DOHH2 (cell line): ENCODE results near the gene LRP1-AS.

Source experiments
- H3F3A ChIP-seq: fragments of 200-600 bp; sonication (generic), shearing (Covaris generic); 2 replicates; pipeline ENCODE4 v1.6.0; 2016; ENCODE audit warnings: antibody characterized with exemption, mild to moderate bottlenecking; ENCODE audit not compliant: control insufficient read depth, insufficient read depth
- H3K27ac ChIP-seq: fragments of 200-600 bp; sonication (generic); 2 replicates; pipeline ENCODE4 v1.5.1; 2014; ENCODE audit warnings: low read depth, mild to moderate bottlenecking, low read length, moderate library complexity
- H3K27me3 ChIP-seq: fragments of 200-600 bp; sonication (generic); 2 replicates; pipeline ENCODE4 v1.6.1; 2014; ENCODE audit warnings: mild to moderate bottlenecking, low read length, mixed read lengths; ENCODE audit not compliant: control insufficient read depth
- H3K36me3 ChIP-seq: fragments of 200-600 bp; sonication (generic); 2 replicates; pipeline ENCODE4 v1.6.1; 2014; ENCODE audit warnings: mild to moderate bottlenecking, low read length, moderate library complexity, mixed read lengths; ENCODE audit not compliant: control insufficient read depth
- H3K4me1 ChIP-seq: fragments of 200-600 bp; sonication (generic); 2 replicates; pipeline ENCODE4 v1.6.1; 2014; ENCODE audit warnings: mild to moderate bottlenecking, low read length, mixed read lengths; ENCODE audit not compliant: control insufficient read depth
- H3K4me2 ChIP-seq: fragments of 200-600 bp; sonication (generic); 2 replicates; pipeline ENCODE4 v1.6.0; 2014; ENCODE audit warnings: mild to moderate bottlenecking, low read length, moderate library complexity
- H3K4me3 ChIP-seq: fragments of 200-600 bp; sonication (generic); 2 replicates; pipeline ENCODE4 v1.5.1; 2014; ENCODE audit warnings: mild to moderate bottlenecking, low read length, mixed read lengths
- H3K79me2 ChIP-seq: fragments of 200-600 bp; sonication (generic); 2 replicates; pipeline ENCODE4 v1.6.1; 2014; ENCODE audit warnings: mild to moderate bottlenecking, low read length, mixed read lengths; ENCODE audit not compliant: control insufficient read depth
- H3K9me2 ChIP-seq: fragments of 200-600 bp; sonication (generic); replicated peaks from 2 replicates; pipeline ENCODE4 v1.6.1; 2014; ENCODE audit warnings: mild to moderate bottlenecking, low read length, mixed read lengths; ENCODE audit not compliant: control insufficient read depth
- H3K9me3 ChIP-seq: fragments of 200-600 bp; sonication (generic); 2 replicates; pipeline ENCODE4 v1.6.1; 2014; ENCODE audit warnings: antibody characterized with exemption, low read length, mixed read lengths; ENCODE audit not compliant: control insufficient read depth, insufficient read depth
- H4K20me1 ChIP-seq: fragments of 200-600 bp; sonication (generic); 2 replicates; pipeline ENCODE4 v1.6.0; 2014; ENCODE audit warnings: low read depth, mild to moderate bottlenecking, antibody characterized with exemption, low read length, moderate library complexity; ENCODE audit not compliant: control insufficient read depth, insufficient read depth
- CTCF ChIP-seq: fragments of 200-600 bp; sonication (generic); IDR thresholded peaks from one replicate; pipeline ENCODE4 v1.5.1; 2014; ENCODE audit warnings: antibody characterized with exemption, mild to moderate bottlenecking, low read depth, low read length; ENCODE audit not compliant: poor library complexity, severe bottlenecking
- EZH2phosphoT487 ChIP-seq: fragments of 200-600 bp; sonication (generic); IDR thresholded peaks from 2 replicates; pipeline ENCODE4 v1.6.1; 2017; ENCODE audit warnings: borderline replicate concordance, mild to moderate bottlenecking, antibody characterized with exemption, low read length, moderate library complexity, mixed read lengths

Gene LRP1-AS

GRCh38 chr12:57159311-57159710, 11.9 kb upstream of the LRP1-AS start:
- Histone ChIP-seq H3K79me2 (no peaks in the 10 kb centered on the region), H3K9me3 (no peaks in the 10 kb centered on the region), H3K4me3 (no peak overlapping the region), H3K27ac (no peak overlapping the region), H3K36me3 (no peaks in the 10 kb centered on the region), H3K4me2 (no peak overlapping the region), H3K27me3 (no peaks in the 10 kb centered on the region), H4K20me1 (no peaks in the 10 kb centered on the region), H3K9me2 (no peaks in the 10 kb centered on the region), H3F3A (no peaks in the 10 kb centered on the region), H3K4me1 (peaks cover 16% of the 10 kb centered on the region)
- TF ChIP-seq CTCF (no peak), EZH2phosphoT487 (no peak)

DNA sequence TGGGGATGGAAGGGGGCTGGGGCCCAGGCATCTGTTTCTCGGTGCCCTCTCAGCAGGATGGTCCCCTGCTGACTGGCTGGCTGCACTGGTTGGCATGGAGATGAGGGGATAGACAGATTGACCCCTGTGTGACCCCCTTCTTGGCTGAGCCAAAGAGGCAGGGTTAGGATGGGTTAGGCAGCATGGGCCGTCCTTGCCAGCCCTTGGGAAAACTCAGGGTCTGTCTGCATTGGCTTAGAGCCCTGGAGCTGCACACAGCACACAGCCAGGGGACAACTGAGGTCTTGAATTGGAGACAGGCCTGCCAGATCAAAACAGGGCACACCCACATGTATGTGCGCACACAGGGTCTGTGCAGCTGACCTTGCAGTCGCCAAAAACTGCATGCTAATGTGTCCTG, 11.2 kb upstream of the LRP1-AS start:
- Histone ChIP-seq H3K36me3 (no peaks in the 10 kb centered on the region), H3K79me2 (no peaks in the 10 kb centered on the region)
- no peak for TF ChIP-seq EZH2phosphoT487
- TF ChIP-seq CTCF, result no peak

GRCh38 chr12:57158186-57158585, 10.8 kb upstream of the LRP1-AS start:
- Histone ChIP-seq H3K9me3 (no peaks in the 10 kb centered on the region), H3K4me2 (no peak overlapping the region), H3K27ac (no peak overlapping the region), H3K36me3 (no peaks in the 10 kb centered on the region), H3K9me2 (no peaks in the 10 kb centered on the region), H4K20me1 (no peaks in the 10 kb centered on the region), H3K4me1 (peaks cover 16% of the 10 kb centered on the region), H3K79me2 (no peaks in the 10 kb centered on the region), H3K27me3 (no peaks in the 10 kb centered on the region), H3K4me3 (no peak overlapping the region), H3F3A (no peaks in the 10 kb centered on the region)
- no peak for TF ChIP-seq EZH2phosphoT487
- no peak for TF ChIP-seq CTCF

More for the DNA sequence above, 11.2 kb upstream of the LRP1-AS start:
- H3K9me3 ChIP-seq, result no peaks in the 10 kb centered on the region
- no peaks in the 10 kb centered on the region for H4K20me1 ChIP-seq
- H3K4me2 ChIP-seq, result no peak overlapping the region
- no peak overlapping the region for H3K4me3 ChIP-seq
- H3K4me1 ChIP-seq, result peaks cover 16% of the 10 kb centered on the region
- H3K9me2 ChIP-seq, result no peaks in the 10 kb centered on the region
- no peaks in the 10 kb centered on the region for H3F3A ChIP-seq
- no peaks in the 10 kb centered on the region for H3K27me3 ChIP-seq
- no peak overlapping the region for H3K27ac ChIP-seq
